ENCODE data around the gene BROX.
"Not testable (repeated sequence)": the region's sequence is repeated elsewhere in the genome, so short reads cannot be mapped to it uniquely, and the experiment has no call there.

BROX gene

GRCh38 chr1:222761083-222761482 is 48.7 kb downstream of the BROX start:
- no peak for DNase-seq (ENCODE audit: low read depth)
- no peak overlapping the region for H3K4me3 ChIP-seq (ENCODE audit: low read length)
- no peak for TF ChIP-seq CTCF (conservative IDR thresholded peaks at IDR 0.05; ENCODE audit: low read depth, low read length)

DNA sequence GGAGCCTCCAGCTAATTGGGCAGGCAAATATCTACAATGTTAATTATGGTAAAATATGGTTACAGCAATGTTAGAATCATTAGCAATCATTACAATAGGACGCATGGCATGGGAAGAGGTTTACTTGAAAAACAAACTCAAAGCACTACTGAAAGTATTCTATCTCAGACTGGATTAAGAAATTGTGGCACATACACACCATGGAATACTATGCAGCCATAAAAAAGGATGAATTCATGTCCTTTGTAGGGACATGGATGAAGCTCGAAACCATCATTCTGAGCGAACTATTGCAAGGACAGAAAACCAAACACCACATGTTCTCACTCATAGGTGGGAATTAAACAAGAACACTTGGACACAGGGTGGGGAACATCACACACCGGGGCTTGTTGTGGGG is 49.8 kb downstream of the BROX start:
- H3K4me3 ChIP-seq (ENCODE audit: low read length); DNase-seq (ENCODE audit: low read depth): not testable (repeated sequence)

DNA sequence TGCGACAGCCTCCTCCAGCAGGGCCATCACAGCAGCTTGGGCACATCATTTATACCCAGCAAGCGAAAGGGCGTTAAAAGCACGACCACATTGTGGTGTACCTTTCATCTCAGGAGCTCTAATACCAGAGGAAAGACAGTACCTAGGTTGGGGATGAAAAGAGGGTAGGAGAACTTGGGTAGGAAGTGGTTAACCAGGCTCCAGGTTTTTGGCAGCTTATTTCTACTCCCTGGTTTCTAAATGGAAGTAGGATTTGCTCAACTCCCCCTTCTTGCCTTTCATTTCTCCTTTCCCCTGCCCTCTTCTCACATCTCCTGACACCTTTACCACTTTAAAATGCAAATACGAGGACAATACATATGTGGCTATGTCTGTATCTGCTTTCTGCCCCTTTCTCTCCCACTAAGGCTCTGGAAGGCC is 54.8 kb downstream of the BROX start:
- DNase-seq (ENCODE audit: low read depth) = no peak
- no peak for TF ChIP-seq CTCF (conservative IDR thresholded peaks at IDR 0.05; ENCODE audit: low read depth, low read length)
- no peak overlapping the region for H3K4me3 ChIP-seq (ENCODE audit: low read length)

- no peak overlapping the region for H3K4me3 ChIP-seq (ENCODE audit: low read length)
- no peak for TF ChIP-seq CTCF (conservative IDR thresholded peaks at IDR 0.05; ENCODE audit: low read depth, low read length)
- no peak for DNase-seq (ENCODE audit: low read depth)
Measured at GRCh38 chr1:222768592-222768991, 56.2 kb downstream of the BROX start.

DNA sequence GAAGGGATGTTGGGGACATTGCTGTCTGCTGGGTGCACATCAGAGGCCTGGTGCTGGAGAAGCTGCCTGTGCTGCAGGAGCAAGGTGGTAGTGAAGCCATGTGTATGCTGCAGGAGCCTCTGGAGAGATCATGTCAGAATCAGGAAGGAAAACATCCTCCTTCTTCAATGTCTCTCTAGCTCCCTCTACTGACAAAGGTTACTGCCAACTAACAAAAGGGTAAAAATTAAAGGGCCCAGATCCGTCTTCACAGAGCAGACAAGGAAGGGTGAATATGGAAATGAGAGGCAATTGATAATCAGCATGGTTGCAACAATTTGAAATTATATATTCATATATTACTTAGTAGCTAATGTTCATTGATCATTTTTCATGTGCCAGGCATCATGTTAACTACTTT is 56.8 kb downstream of the BROX start:
- DNase-seq (ENCODE audit: low read depth) = no peak
- peak; percentile 26 for TF ChIP-seq CTCF (conservative IDR thresholded peaks at IDR 0.05; ENCODE audit: low read depth, low read length)
- H3K4me3 ChIP-seq (ENCODE audit: low read length) = no peak overlapping the region

DNA sequence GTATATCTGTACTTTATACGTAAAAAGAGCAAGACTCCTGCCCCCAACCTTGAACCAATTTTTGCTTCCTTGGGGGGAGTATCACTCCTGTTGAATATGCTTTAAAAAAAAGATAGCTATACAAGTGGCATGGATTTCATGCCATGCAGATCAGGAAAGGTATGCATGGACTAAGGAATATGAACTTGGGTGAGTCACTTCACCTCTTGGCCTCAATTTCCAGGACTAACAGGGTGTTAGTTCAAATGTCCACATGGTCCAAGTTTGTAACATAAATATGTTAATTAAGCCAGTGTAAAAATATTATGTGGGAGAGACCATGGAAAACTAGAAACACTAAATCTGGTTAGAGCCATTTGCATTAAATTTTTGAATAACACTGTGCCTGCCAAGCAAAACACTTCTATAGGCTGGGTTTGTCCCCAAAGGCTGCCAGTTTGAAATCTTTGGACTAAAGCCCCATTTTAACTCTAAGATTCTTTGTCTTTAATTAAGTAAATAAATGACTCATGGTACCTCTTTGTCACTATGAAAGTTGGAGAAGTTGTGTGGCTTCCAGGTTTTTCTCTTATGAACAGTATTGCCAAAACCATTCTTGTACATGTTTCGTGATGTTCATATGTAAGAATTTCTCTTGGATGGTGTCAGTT is 57.7 kb downstream of the BROX start:
- H3K4me3 ChIP-seq (ENCODE audit: low read length) = no peak overlapping the region
- no peak for TF ChIP-seq CTCF (conservative IDR thresholded peaks at IDR 0.05; ENCODE audit: low read depth, low read length)
- DNase-seq (ENCODE audit: low read depth) = no peak

DNA sequence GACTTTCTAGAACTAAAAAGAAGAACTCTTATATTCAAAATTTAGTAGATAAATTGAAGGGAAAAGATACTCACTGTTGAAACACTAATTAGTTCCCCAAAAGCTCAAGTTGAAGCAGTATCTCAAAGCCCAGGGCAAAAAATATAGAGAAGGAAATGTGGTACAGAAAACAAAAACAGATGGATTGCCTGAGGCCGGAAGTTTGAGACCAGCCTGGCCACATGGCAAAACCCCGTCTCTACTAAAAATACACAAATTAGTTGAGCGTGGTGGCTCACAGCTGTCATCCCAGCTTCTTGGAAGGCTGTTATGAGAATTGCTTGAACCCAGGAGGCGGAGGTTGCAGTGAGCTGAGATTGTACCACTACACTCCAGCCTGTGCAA is 60.6 kb downstream of the BROX start:
- TF ChIP-seq CTCF (conservative IDR thresholded peaks at IDR 0.05; ENCODE audit: low read depth, low read length) = no peak
- no peak for DNase-seq (ENCODE audit: low read depth)
- no peak overlapping the region for H3K4me3 ChIP-seq (ENCODE audit: low read length)

DNA sequence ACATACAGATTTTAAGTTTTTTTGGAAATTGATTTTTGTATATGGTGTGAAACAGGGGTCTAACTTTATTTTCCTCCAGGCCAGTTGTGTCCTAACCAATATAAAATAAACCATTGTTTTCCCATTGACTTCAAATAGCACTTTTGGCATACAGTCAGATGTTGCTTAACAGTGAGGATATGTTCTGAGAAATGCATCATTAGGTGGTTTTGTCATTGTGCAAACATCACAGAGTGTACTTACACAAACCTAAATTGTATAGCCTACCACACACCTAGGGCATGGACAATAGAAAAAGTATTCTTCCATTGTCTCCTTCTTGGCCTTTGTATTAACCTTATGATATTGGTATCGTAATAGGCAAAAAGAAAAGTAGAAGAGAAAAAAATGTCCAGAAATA is 65.1 kb downstream of the BROX start:
- DNase-seq (ENCODE audit: low read depth) = no peak
- no peak overlapping the region for H3K4me3 ChIP-seq (ENCODE audit: low read length)
- no peak for TF ChIP-seq CTCF (conservative IDR thresholded peaks at IDR 0.05; ENCODE audit: low read depth, low read length)

Data from retinal pigment epithelial cell (primary cell).